GM08714 (cell line): ENCODE results near the gene CCDC24.

Source experiments
- H3K4me3 ChIP-seq: fragments of 200-500 bp; sonication (Bioruptor generic); 2 replicates; pipeline ENCODE4 v1.5.1; 2014; ENCODE audit warnings: mild to moderate bottlenecking, low read length, inconsistent platforms
- ZNF274 ChIP-seq: IDR thresholded peaks from 2 replicates; pipeline ENCODE4 v1.6.1; 2012; ENCODE audit warnings: mild to moderate bottlenecking, low read depth, low read length

Gene CCDC24

GRCh38 chr1:43991476-43992231 lies at the start of gene CCDC24:
Gene CCDC24, plus strand, starts transcription at chr1:43991599. Its CDS starts 280 bp downstream, at chr1:43991879.
- no peak for TF ChIP-seq ZNF274
- H3K4me3 ChIP-seq: peak within 1 kb of the TSS; percentile 73; the same call in 1 of the 2 replicates

- TF ChIP-seq ZNF274: no peak
- H3K4me3 ChIP-seq: no peak overlapping the region
Measured at GRCh38 chr1:43942411-43942810, 49.0 kb upstream of the CCDC24 start.

DNA sequence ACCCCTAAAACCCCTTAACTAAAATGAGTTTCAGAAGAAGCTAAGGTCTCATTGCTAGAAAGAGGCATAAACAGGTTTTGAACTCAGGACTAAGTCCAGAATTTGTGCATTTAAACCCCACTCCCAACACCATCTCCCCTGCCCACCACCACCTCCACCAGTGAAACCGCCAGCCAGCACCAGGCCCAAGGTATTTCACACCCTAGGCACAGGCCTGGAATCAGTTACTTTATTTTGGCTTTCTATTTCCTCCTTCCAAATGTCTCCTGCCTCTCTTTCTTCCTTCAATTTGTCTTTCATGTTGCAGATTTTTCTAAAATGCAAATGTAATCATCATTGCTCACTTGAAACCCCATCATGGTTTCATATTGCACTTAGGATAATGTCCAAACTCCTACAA lies 46.5 kb upstream of the CCDC24 start:
- no peak overlapping the region for H3K4me3 ChIP-seq
- no peak for TF ChIP-seq ZNF274

DNA sequence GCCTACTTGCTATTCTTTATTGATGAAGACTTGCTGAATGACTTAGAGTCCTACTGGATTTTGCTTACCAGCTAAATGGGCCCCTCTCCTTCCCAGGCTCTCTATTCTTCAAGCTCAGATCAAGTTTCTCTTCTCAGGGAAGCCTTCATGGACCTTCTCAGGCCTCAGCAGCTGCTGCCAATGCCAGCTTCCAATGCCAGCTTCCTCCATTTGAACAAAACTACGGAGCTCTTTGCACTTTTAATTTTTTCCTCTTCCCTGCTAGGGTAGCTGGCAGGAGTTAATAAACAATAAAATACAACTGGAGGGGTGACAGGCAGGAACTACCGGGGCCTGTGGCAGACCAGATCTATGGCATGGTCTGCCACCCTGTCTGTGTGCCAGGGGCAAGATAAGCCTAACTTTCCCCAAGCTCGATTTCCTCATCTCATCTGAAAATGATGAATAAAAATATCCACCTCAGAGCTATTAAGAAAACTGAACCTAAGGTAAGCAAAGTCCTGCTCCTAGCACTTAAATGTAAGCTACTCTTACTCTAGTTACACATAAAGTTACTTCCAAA lies 45.6 kb upstream of the CCDC24 start:
- no peak for TF ChIP-seq ZNF274
- H3K4me3 ChIP-seq: peak overlapping the region; percentile 70

DNA sequence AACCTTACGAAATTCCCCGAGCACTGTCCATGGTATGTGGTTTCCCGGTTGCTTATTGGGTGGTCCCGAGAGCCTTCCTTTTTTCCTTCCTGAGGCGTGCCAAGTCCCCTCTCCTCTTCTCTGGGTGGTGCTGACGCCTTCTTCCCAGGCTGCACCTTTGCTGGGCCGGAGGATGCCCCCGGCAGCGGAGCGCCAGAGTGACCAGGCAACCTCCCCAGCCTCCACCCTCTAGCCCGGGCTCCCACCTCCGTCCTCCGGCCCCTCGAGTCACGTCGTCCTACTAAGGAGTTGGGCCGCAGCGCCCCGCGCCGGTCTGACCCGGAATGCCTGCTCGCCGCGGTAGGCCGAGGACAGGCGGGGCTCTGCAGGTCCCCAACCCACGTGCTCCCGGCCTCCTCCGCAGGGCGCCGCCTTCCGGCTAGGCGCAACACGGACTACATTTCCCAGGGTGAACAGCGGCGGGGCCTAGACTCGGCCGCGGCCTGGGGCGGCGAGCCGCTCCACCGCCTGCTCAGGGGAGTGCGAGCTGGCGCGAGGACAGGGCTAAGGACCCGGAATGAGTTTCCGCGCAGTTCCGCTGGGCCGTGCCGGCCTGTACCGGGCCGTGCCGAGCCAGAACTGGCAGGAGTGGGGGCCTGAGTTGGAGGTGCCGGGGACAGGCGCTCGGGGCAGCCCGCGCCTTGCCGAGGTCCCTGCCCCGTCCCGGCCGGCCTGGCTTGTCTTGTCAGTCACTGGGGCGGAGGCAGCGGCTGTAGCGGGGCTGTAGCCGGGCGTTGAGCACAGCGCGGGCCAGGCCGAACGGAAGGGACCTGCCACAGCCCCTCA lies 45.0 kb upstream of the CCDC24 start, which contains the start of gene IPO13:
IPO13 (plus strand) TSS at position 715 of the 825 bp plus-strand sequence. CDS start 651 bp downstream, outside the sequence.
- peak within 1 kb of the TSS; percentile 70 for H3K4me3 ChIP-seq
- no peak for TF ChIP-seq ZNF274

DNA sequence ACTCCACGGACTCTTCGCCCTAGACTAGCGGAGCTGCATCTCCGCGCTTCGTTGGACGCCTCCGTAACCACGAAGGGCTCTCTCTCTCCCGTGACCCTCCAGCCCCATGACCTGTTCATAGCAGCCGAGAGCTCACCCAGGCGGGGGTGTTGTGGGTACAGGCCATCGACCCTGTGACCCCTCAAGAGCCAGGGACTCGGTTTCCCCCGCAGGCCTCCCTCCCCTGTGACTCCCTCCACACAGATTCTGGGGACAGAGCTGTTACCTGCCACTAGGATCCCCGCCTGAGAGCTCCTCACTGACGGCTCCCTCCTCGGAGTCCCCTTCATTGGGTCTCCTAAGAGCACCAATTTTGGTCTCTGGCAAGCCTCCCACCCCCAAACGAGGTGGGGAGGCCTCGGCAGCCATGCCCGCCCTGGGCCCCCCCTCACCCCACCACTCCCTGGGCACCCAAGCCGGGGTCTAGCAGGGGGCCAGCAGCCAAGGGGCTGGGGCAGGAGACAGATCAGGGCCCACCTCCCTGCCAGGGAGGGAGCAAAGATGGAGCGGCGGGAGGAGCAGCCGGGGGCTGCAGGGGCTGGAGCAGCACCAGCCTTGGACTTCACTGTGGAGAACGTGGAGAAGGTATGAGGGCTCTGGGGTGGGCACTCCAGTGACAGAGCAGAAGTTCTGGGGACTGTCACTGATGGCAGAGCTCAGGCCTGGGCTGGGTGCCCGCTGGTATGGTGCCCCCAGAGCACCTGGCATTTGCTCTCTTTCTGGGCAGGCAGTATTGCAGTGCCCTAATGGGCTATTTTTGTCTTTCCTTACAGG lies 44.1 kb upstream of the CCDC24 start:
- no peak for TF ChIP-seq ZNF274
- peak overlapping the region; percentile 70 for H3K4me3 ChIP-seq

GRCh38 chr1:43947874-43948437 lies 43.4 kb upstream of the CCDC24 start:
- no peak for TF ChIP-seq ZNF274
- peak overlapping the region; percentile 70 for H3K4me3 ChIP-seq

- no peak for TF ChIP-seq ZNF274
- H3K4me3 ChIP-seq: no peak overlapping the region
Measured at GRCh38 chr1:43949678-43950077, 41.7 kb upstream of the CCDC24 start.

GRCh38 chr1:43951021-43951985 lies 40.1 kb upstream of the CCDC24 start:
- no peak overlapping the region for H3K4me3 ChIP-seq
- no peak for TF ChIP-seq ZNF274

DNA sequence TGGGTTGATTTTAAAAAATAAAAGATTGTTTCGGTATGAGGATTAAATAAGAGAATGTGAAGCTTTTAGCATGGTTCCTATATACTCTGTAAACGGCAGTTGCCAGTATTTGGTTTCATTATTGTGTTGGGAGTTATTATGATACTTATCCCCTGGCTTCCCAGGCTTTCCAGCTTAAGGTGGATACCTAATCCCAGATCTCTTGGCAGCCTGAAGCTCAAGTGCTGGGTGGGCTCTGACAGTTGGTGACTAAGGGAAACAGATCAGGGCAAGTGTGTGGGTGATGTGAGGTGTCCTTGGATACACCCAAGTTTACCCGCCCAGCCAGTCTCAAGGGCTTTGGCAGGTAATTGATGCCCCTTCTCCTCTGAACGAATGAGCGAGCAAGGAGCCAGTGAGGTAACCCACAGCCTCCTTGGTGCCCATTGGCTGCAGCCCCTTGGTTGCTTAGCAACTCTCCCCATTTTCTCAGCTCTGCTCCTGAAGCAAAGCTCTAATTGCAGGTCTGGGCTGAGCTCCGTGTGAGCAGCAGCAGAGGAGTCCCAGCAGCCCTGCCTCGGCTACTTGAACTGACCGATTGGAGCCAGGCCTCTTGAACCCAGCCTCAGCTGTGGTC lies 38.6 kb upstream of the CCDC24 start:
- H3K4me3 ChIP-seq: no peak overlapping the region
- no peak for TF ChIP-seq ZNF274

- TF ChIP-seq ZNF274: no peak
- H3K4me3 ChIP-seq: no peak overlapping the region
Measured at GRCh38 chr1:43953361-43953760, 38.0 kb upstream of the CCDC24 start.

GRCh38 chr1:43954036-43954435 lies 37.4 kb upstream of the CCDC24 start:
- H3K4me3 ChIP-seq: no peak overlapping the region
- no peak for TF ChIP-seq ZNF274
